Suprapubic skin (tissue), 3 donors: Measurements from ENCODE around the gene CXXC5.

ENCODE experiments used
- CTCF ChIP-seq, 2 donors: fragments of 200-600 bp in 1 of 2; fragments of 450-650 bp in 1 of 2; sonication (generic) in 1 of 2; IDR thresholded peaks; one replicate each; pipeline ENCODE4 v1.5.1; 2016 to 2019; ENCODE audit warnings: antibody characterized with exemption in 2 of 2, mild to moderate bottlenecking in 1 of 2, moderate library complexity in 1 of 2
- POLR2A ChIP-seq, 2 donors: fragments of 450-650 bp; IDR thresholded peaks; one replicate each; pipeline ENCODE4 v1.6.1; 2017; ENCODE audit warnings: antibody characterized with exemption in 2 of 2, mild to moderate bottlenecking in 2 of 2, moderate library complexity in 2 of 2

GRCh38 chr5:139708877-139709581 is 60.9 kb downstream of the CXXC5 start:
- TF ChIP-seq CTCF (IDR thresholded peaks at IDR 0.05) (no peak), POLR2A (IDR thresholded peaks at IDR 0.05) (no peak)
